ENCODE measurements around the gene JAML. TPM values are rescaled to one million over a fixed set of nuclear protein-coding genes. Genes with fewer than 3 reads are reported as not detected.
A peak's percentile ranks its signal among the peaks of the same experiment; 100 is the strongest.

Gene JAML
- total RNA-seq, 1 donor from 2014 or later, result 0.09 TPM

- Mint-ChIP-seq H3K27ac (no peak overlapping the region), H3K9me3 (no peaks in the 10 kb centered on the region), H3K36me3 (no peaks in the 10 kb centered on the region), H3K27me3 (ENCODE audit: insufficient read depth, low read depth) (peaks cover 4% of the 10 kb centered on the region), H3K4me3 (no peak overlapping the region), H3K4me1 (no peaks in the 10 kb centered on the region)
- Histone ChIP-seq H4K20me1 (ENCODE audit: low read depth) (no peaks in the 10 kb centered on the region), H3K4me3 (no peak overlapping the region), H3K4me1 (no peaks in the 10 kb centered on the region), H3K9me3 (ENCODE audit: low read depth) (no peaks in the 10 kb centered on the region), H3K4me2 (no peak overlapping the region), H3K27me3 (peaks cover 79% of the 10 kb centered on the region), H3F3A (ENCODE audit: low read depth) (no peaks in the 10 kb centered on the region), H3K27ac (no peak overlapping the region), H3K36me3 (no peaks in the 10 kb centered on the region), H3K9ac (no peak overlapping the region), H2AFZ (replicated peaks) (no peak overlapping the region), H3K79me2 (ENCODE audit: low read depth) (no peaks in the 10 kb centered on the region)
- TF ChIP-seq EZH2 (IDR thresholded peaks at IDR 0.05) (no peak), EZH2phosphoT487 (IDR thresholded peaks at IDR 0.05) (no peak), CTCF (IDR thresholded peaks at IDR 0.05) (peak; percentile 22)
- DNase-seq (ENCODE audit: low spot score), result no peak
Observed at GRCh38 chr11:118258410-118258809, 33.6 kb upstream of the JAML start.

GRCh38 chr11:118252688-118253087 lies 27.9 kb upstream of the JAML start:
- H3K9ac ChIP-seq, result no peak overlapping the region
- no peaks in the 10 kb centered on the region for H4K20me1 ChIP-seq (ENCODE audit: low read depth)
- TF ChIP-seq EZH2phosphoT487 (IDR thresholded peaks at IDR 0.05), result no peak
- TF ChIP-seq EZH2 (IDR thresholded peaks at IDR 0.05), result no peak
- no peak overlapping the region for H3K27ac Mint-ChIP-seq
- peak overlapping the region; percentile 75 for H3K4me2 ChIP-seq
- no peaks in the 10 kb centered on the region for H3K79me2 ChIP-seq (ENCODE audit: low read depth)
- H3K27me3 ChIP-seq, result peaks cover 87% of the 10 kb centered on the region
- peaks cover 3% of the 10 kb centered on the region for H3K9me3 Mint-ChIP-seq
- DNase-seq (ENCODE audit: low spot score), result no peak
- H3K4me3 Mint-ChIP-seq, result peak overlapping the region; percentile 82
- H3K36me3 ChIP-seq, result no peaks in the 10 kb centered on the region
- H3K9me3 ChIP-seq (ENCODE audit: low read depth), result no peaks in the 10 kb centered on the region
- H3K27me3 Mint-ChIP-seq (ENCODE audit: insufficient read depth, low read depth), result no peaks in the 10 kb centered on the region
- H3F3A ChIP-seq (ENCODE audit: low read depth), result no peaks in the 10 kb centered on the region
- peaks cover 5% of the 10 kb centered on the region for H3K4me1 ChIP-seq
- peak overlapping the region; percentile 70 for H3K4me3 ChIP-seq
- H2AFZ ChIP-seq (replicated peaks), result peak overlapping the region; percentile 100
- no peak overlapping the region for H3K27ac ChIP-seq
- H3K36me3 Mint-ChIP-seq, result no peaks in the 10 kb centered on the region
- no peaks in the 10 kb centered on the region for H3K4me1 Mint-ChIP-seq

- H3K27ac Mint-ChIP-seq, result no peak within 1 kb of the TSS
- no peaks in the 10 kb centered on the region for H3K36me3 Mint-ChIP-seq
- Histone ChIP-seq H3K9ac (no peak within 1 kb of the TSS), H3K4me3 (peak within 1 kb of the TSS; percentile 70), H3K36me3 (no peaks in the 10 kb centered on the region), H3K4me1 (peaks cover 5% of the 10 kb centered on the region), H3K27me3 (peaks cover 88% of the 10 kb centered on the region), H2AFZ (replicated peaks) (peak within 1 kb of the TSS; percentile 100), H3K4me2 (peak within 1 kb of the TSS; percentile 75), H4K20me1 (ENCODE audit: low read depth) (no peaks in the 10 kb centered on the region), H3K9me3 (ENCODE audit: low read depth) (no peaks in the 10 kb centered on the region), H3K27ac (peak within 1 kb of the TSS; percentile 77), H3K79me2 (ENCODE audit: low read depth) (no peaks in the 10 kb centered on the region), H3F3A (ENCODE audit: low read depth) (no peaks in the 10 kb centered on the region)
- H3K27me3 Mint-ChIP-seq (ENCODE audit: insufficient read depth, low read depth), result no peaks in the 10 kb centered on the region
- peak within 1 kb of the TSS; percentile 82 for H3K4me3 Mint-ChIP-seq
- peak; percentile 85 for DNase-seq (ENCODE audit: low spot score)
- no peaks in the 10 kb centered on the region for H3K4me1 Mint-ChIP-seq
- H3K9me3 Mint-ChIP-seq, result peaks cover 3% of the 10 kb centered on the region
- no peak for TF ChIP-seq CTCF (IDR thresholded peaks at IDR 0.05)
- peak; percentile 53 for TF ChIP-seq EZH2 (IDR thresholded peaks at IDR 0.05)
- TF ChIP-seq EZH2phosphoT487 (IDR thresholded peaks at IDR 0.05), result no peak
Observed at GRCh38 chr11:118251858-118252652, 27.2 kb upstream of the JAML start, which contains the start of gene MPZL3. Gene MPZL3, minus strand, starts transcription at chr11:118252365. Its CDS starts 71 bp downstream, at chr11:118252294.

GRCh38 chr11:118247041-118247440 lies 22.2 kb upstream of the JAML start:
- Histone ChIP-seq H3K79me2 (ENCODE audit: low read depth) (no peaks in the 10 kb centered on the region), H3K9me3 (ENCODE audit: low read depth) (no peaks in the 10 kb centered on the region), H4K20me1 (ENCODE audit: low read depth) (no peaks in the 10 kb centered on the region), H3K4me2 (no peak overlapping the region), H3K27me3 (peaks cover 85% of the 10 kb centered on the region), H3K4me3 (no peak overlapping the region), H3K36me3 (no peaks in the 10 kb centered on the region), H3K27ac (no peak overlapping the region), H3K9ac (no peak overlapping the region), H2AFZ (replicated peaks) (no peak overlapping the region), H3F3A (ENCODE audit: low read depth) (no peaks in the 10 kb centered on the region), H3K4me1 (no peaks in the 10 kb centered on the region)
- Mint-ChIP-seq H3K9me3 (peaks cover 3% of the 10 kb centered on the region), H3K4me1 (no peaks in the 10 kb centered on the region), H3K4me3 (no peak overlapping the region), H3K27me3 (ENCODE audit: insufficient read depth, low read depth) (peaks cover 5% of the 10 kb centered on the region), H3K36me3 (no peaks in the 10 kb centered on the region), H3K27ac (no peak overlapping the region)
- no peak for DNase-seq (ENCODE audit: low spot score)
- TF ChIP-seq CTCF (IDR thresholded peaks at IDR 0.05) (no peak), EZH2 (IDR thresholded peaks at IDR 0.05) (no peak), EZH2phosphoT487 (IDR thresholded peaks at IDR 0.05) (no peak)
